Mesothelial cell of epicardium (in vitro differentiated cells): ENCODE measurements around the gene CTNNBL1. TPM values are rescaled to one million over a fixed set of nuclear protein-coding genes. Genes with fewer than 3 reads are reported as not detected.

ENCODE experiments used
- DNase-seq, 2 experiments: peaks; one replicate each; pipeline ENCODE4 v3.0.0; 2021; ENCODE audit warnings: low spot score in 2 of 2; ENCODE audit not compliant: unreplicated experiment in 2 of 2
- H3K27ac Mint-ChIP-seq: 2 replicates; pipeline ENCODE4 v1.8.0; 2021; ENCODE audit warnings: mixed read lengths
- H3K27me3 Mint-ChIP-seq: 2 replicates; pipeline ENCODE4 v1.8.0; 2021; ENCODE audit warnings: low read depth, mixed read lengths
- H3K36me3 Mint-ChIP-seq: 2 replicates; pipeline ENCODE4 v1.8.0; 2021; ENCODE audit warnings: mixed read lengths
- H3K4me1 Mint-ChIP-seq: 2 replicates; pipeline ENCODE4 v1.8.0; 2021; ENCODE audit warnings: mixed read lengths
- H3K4me3 Mint-ChIP-seq: 2 replicates; pipeline ENCODE4 v1.8.0; 2021; ENCODE audit warnings: mild to moderate bottlenecking, moderate library complexity, mixed read lengths
- H3K9me3 Mint-ChIP-seq: 2 replicates; pipeline ENCODE4 v1.8.0; 2021; ENCODE audit warnings: mixed read lengths
- CTCF ChIP-seq: fragments of 200-600 bp; sonication (generic); IDR thresholded peaks from one replicate; pipeline ENCODE4 v1.5.0; 2021; ENCODE audit warnings: antibody characterized with exemption; ENCODE audit not compliant: unreplicated experiment
- total RNA-seq: library from RNA; stranded (reverse); gene quantifications from 3 replicates; pipeline ENCODE4 v1.2.1, GENCODE V29; 2021

Gene CTNNBL1
- total RNA-seq, 1 donor from 2014 or later = 59.0 TPM

- H3K4me3 Mint-ChIP-seq = no peak overlapping the region
- no peak overlapping the region for H3K27ac Mint-ChIP-seq
- H3K4me1 Mint-ChIP-seq = peaks cover 12% of the 10 kb centered on the region
- H3K36me3 Mint-ChIP-seq = peaks cover 20% of the 10 kb centered on the region
- no peak for TF ChIP-seq CTCF
- H3K27me3 Mint-ChIP-seq = no peaks in the 10 kb centered on the region
- H3K9me3 Mint-ChIP-seq = no peaks in the 10 kb centered on the region
- DNase-seq = no peak
Observed at GRCh38 chr20:37800618-37801017, 106.8 kb downstream of the CTNNBL1 start.

GRCh38 chr20:37801921-37802320, 108.1 kb downstream of the CTNNBL1 start:
- Mint-ChIP-seq H3K9me3 (no peaks in the 10 kb centered on the region), H3K36me3 (peaks cover 16% of the 10 kb centered on the region), H3K4me3 (no peak overlapping the region), H3K4me1 (no peaks in the 10 kb centered on the region), H3K27ac (no peak overlapping the region), H3K27me3 (no peaks in the 10 kb centered on the region)
- no peak for DNase-seq
- TF ChIP-seq CTCF = no peak

GRCh38 chr20:37803438-37804307, 109.8 kb downstream of the CTNNBL1 start:
- Mint-ChIP-seq H3K27me3 (no peaks in the 10 kb centered on the region), H3K4me1 (no peaks in the 10 kb centered on the region), H3K27ac (no peak overlapping the region), H3K9me3 (no peaks in the 10 kb centered on the region), H3K36me3 (peaks cover 8% of the 10 kb centered on the region), H3K4me3 (no peak overlapping the region)
- TF ChIP-seq CTCF = no peak
- no peak for DNase-seq

- no peak for DNase-seq
- Mint-ChIP-seq H3K9me3 (no peaks in the 10 kb centered on the region), H3K27ac (no peak overlapping the region), H3K36me3 (peaks cover 11% of the 10 kb centered on the region), H3K4me3 (no peak overlapping the region), H3K27me3 (no peaks in the 10 kb centered on the region), H3K4me1 (no peaks in the 10 kb centered on the region)
- TF ChIP-seq CTCF = no peak
Observed at GRCh38 chr20:37804584-37805566, 111.0 kb downstream of the CTNNBL1 start.

- Mint-ChIP-seq H3K9me3 (no peaks in the 10 kb centered on the region), H3K27ac (no peak overlapping the region), H3K4me3 (no peak overlapping the region), H3K4me1 (no peaks in the 10 kb centered on the region), H3K36me3 (peaks cover 10% of the 10 kb centered on the region), H3K27me3 (no peaks in the 10 kb centered on the region)
- DNase-seq = no peak
- no peak for TF ChIP-seq CTCF
Observed at GRCh38 chr20:37807471-37808232, 113.8 kb downstream of the CTNNBL1 start.
